ENCODE data around the gene CAMTA1. TPM values are rescaled to one million over a fixed set of nuclear protein-coding genes. Genes with fewer than 3 reads are reported as not detected.

Gene CAMTA1
- total RNA-seq, 1 experiment from 2014 or later: 69.5 TPM

- H3K36me3 ChIP-seq (ENCODE audit: control insufficient read depth in 1 of 2, insufficient read depth in 2 of 2, low read length in 2 of 2): no peaks in the 10 kb centered on the region
- no peak overlapping the region for H3K4me2 ChIP-seq (ENCODE audit: low read length)
- BruUV-seq (replicated peaks): no TSS peak
- H3K27me3 ChIP-seq (ENCODE audit: insufficient read depth, low read length): peaks cover 17% of the 10 kb centered on the region; the same call in 1 of the 2 replicates
- no peaks in the 10 kb centered on the region for H4K20me1 ChIP-seq (ENCODE audit: insufficient read depth)
- H3K27ac ChIP-seq (ENCODE audit: low read depth, low read length): no peak overlapping the region
- H2AFZ ChIP-seq (ENCODE audit: low read depth, low read length, poor library complexity, severe bottlenecking): no peak overlapping the region
- no peaks in the 10 kb centered on the region for H3K79me2 ChIP-seq (ENCODE audit: insufficient read depth, low read length)
- H3K9me2 ChIP-seq (ENCODE audit: insufficient read depth): no peaks in the 10 kb centered on the region
- DNase-seq (ENCODE audit: low read depth, low spot score): no peak
- CTCF ChIA-PET: no interaction called here
- ATAC-seq: no peak
- H3K4me1 ChIP-seq (ENCODE audit: control insufficient read depth in 1 of 2, insufficient read depth in 2 of 2, low read length in 2 of 2): no peaks in the 10 kb centered on the region
- no peak overlapping the region for H3K9ac ChIP-seq (ENCODE audit: low read length)
- no peak for TF ChIP-seq SIN3A (IDR thresholded peaks at IDR 0.05; ENCODE audit: low read depth)
- TF ChIP-seq CBX3 (IDR thresholded peaks at IDR 0.05; ENCODE audit: low read depth): no peak
- TF ChIP-seq EGR1 (IDR thresholded peaks at IDR 0.05; ENCODE audit: low read depth): no peak
- TF ChIP-seq JUND (IDR thresholded peaks at IDR 0.05): no peak
- no peak for TF ChIP-seq CEBPB (IDR thresholded peaks at IDR 0.05; ENCODE audit: low read depth)
- TF ChIP-seq SP1 (IDR thresholded peaks at IDR 0.05; ENCODE audit: low read depth): no peak
- TF ChIP-seq TCF7L2 (IDR thresholded peaks at IDR 0.05; ENCODE audit: borderline replicate concordance, extremely low read depth, insufficient read depth, insufficient read length): no peak
- no peak for TF ChIP-seq YY1 (IDR thresholded peaks at IDR 0.05; ENCODE audit: extremely low read depth, insufficient replicate concordance, low read depth, low read length)
- no peak for TF ChIP-seq ZNF274 (IDR thresholded peaks at IDR 0.05; ENCODE audit: low read depth, low read length)
- TF ChIP-seq ZFX (IDR thresholded peaks at IDR 0.05): no peak
- TF ChIP-seq, protein P1, sequence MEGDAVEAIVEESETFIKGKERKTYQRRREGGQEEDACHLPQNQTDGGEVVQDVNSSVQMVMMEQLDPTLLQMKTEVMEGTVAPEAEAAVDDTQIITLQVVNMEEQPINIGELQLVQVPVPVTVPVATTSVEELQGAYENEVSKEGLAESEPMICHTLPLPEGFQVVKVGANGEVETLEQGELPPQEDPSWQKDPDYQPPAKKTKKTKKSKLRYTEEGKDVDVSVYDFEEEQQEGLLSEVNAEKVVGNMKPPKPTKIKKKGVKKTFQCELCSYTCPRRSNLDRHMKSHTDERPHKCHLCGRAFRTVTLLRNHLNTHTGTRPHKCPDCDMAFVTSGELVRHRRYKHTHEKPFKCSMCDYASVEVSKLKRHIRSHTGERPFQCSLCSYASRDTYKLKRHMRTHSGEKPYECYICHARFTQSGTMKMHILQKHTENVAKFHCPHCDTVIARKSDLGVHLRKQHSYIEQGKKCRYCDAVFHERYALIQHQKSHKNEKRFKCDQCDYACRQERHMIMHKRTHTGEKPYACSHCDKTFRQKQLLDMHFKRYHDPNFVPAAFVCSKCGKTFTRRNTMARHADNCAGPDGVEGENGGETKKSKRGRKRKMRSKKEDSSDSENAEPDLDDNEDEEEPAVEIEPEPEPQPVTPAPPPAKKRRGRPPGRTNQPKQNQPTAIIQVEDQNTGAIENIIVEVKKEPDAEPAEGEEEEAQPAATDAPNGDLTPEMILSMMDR (IDR thresholded peaks at IDR 0.05 in 2 of 3, conservative IDR thresholded peaks at IDR 0.05 in 1 of 3; ENCODE audit: borderline replicate concordance in 1 of 3, insufficient read depth in 1 of 3, low read depth in 2 of 3, low read length in 2 of 3): no peak
- TF ChIP-seq, protein P2, sequence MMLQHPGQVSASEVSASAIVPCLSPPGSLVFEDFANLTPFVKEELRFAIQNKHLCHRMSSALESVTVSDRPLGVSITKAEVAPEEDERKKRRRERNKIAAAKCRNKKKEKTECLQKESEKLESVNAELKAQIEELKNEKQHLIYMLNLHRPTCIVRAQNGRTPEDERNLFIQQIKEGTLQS (IDR thresholded peaks at IDR 0.05): no peak
- no peak for TF ChIP-seq MAX (IDR thresholded peaks at IDR 0.05)
- no peak for TF ChIP-seq ELF1 (IDR thresholded peaks at IDR 0.05; ENCODE audit: borderline replicate concordance, low read depth)
- TF ChIP-seq POLR2AphosphoS5 (IDR thresholded peaks at IDR 0.05; ENCODE audit: low read depth, low read length): no peak
- no peak for TF ChIP-seq EZH2phosphoT487 (IDR thresholded peaks at IDR 0.05; ENCODE audit: borderline replicate concordance)
- TF ChIP-seq SRF (IDR thresholded peaks at IDR 0.05; ENCODE audit: low read depth): no peak
- intact Hi-C loops (cut with micrococcal nuclease): loop anchor here (10.0 kb wide), 1 partner anchor 538 kb away; no protein-coding TSS in a partner anchor
- RAD21 ChIA-PET (ENCODE audit: low non-redundant PET in 1 of 2, low total read pairs in 2 of 2, uncharacterized antibody in 2 of 2, unreplicated experiment in 2 of 2): no interaction called here
- no peak overlapping the region for H3K4me3 ChIP-seq (replicated peaks in 1 of 2; ENCODE audit: low read depth in 1 of 2, low read length in 2 of 2)
- POLR2A ChIA-PET: no interaction called here
- H3K9me3 ChIP-seq (ENCODE audit: control insufficient read depth in 1 of 2, insufficient read depth in 1 of 2, low read depth in 1 of 2, low read length in 2 of 2): no peaks in the 10 kb centered on the region
These were observed 828.0 kb downstream of the CAMTA1 start for GRCh38 chr1:7613106-7613850.

Measured in HCT116 (cell line).